Keratinocyte (primary cell): ENCODE measurements around the gene NOX3. TPM values are rescaled to one million over a fixed set of nuclear protein-coding genes. Genes with fewer than 3 reads are reported as not detected.
"Not testable (repeated sequence)": the region's sequence is repeated elsewhere in the genome, so short reads cannot be mapped to it uniquely, and the experiment has no call there.

Experiments
- DNase-seq: peaks from one replicate; pipeline ENCODE4 v3.0.0-alpha.2; 2011; ENCODE audit warnings: low read depth, missing footprints, low spot score
- FAIRE-seq: peaks from 2 replicates; lab custom pipeline; 2011; peaks lifted over from hg19 to GRCh38; lab: Jason Lieb, UNC
- H2AFZ ChIP-seq: 2 replicates; pipeline ENCODE4 v1.6.0; 2012; ENCODE audit warnings: low read length, control low read depth, inconsistent platforms; ENCODE audit not compliant: control insufficient read depth
- H3K27ac ChIP-seq: 2 replicates; pipeline ENCODE4 v1.5.1; 2011; ENCODE audit warnings: low read length; ENCODE audit not compliant: control insufficient read depth, insufficient read depth
- H3K27me3 ChIP-seq: 3 replicates; pipeline ENCODE4 v1.6.0; 2011; ENCODE audit warnings: low read length; ENCODE audit not compliant: control insufficient read depth, insufficient read depth; ENCODE audit errors: extremely low read depth
- H3K36me3 ChIP-seq, 2 experiments: 2 replicates in 1 of 2; 3 replicates in 1 of 2; pipeline ENCODE4 v1.5.1; 2011; ENCODE audit warnings: low read length in 2 of 2, mild to moderate bottlenecking in 1 of 2; ENCODE audit not compliant: control insufficient read depth in 2 of 2, insufficient read depth in 2 of 2; ENCODE audit errors: extremely low read depth in 1 of 2
- H3K4me1 ChIP-seq: 3 replicates; pipeline ENCODE4 v1.5.1; 2011; ENCODE audit warnings: low read length; ENCODE audit not compliant: control insufficient read depth, insufficient read depth; ENCODE audit errors: extremely low read depth
- H3K4me2 ChIP-seq: 3 replicates; pipeline ENCODE4 v1.6.0; 2011; ENCODE audit warnings: low read depth, low read length; ENCODE audit not compliant: control insufficient read depth, insufficient read depth; ENCODE audit errors: extremely low read depth
- H3K4me3 ChIP-seq, 3 experiments: fragments of 200-600 bp in 1 of 3; sonication (generic) in 1 of 3; 2 replicates in 2 of 3; 3 replicates in 1 of 3; pipeline ENCODE4 v1.5.1; 2011 to 2016; ENCODE audit warnings: low read length in 3 of 3, mild to moderate bottlenecking in 3 of 3, control low read depth in 2 of 3, inconsistent platforms in 1 of 3, low read depth in 1 of 3, mixed read lengths in 1 of 3, mixed run types in 1 of 3, moderate library complexity in 1 of 3; ENCODE audit not compliant: control insufficient read depth in 2 of 3, insufficient read depth in 2 of 3; ENCODE audit errors: extremely low read depth in 1 of 3
- H3K79me2 ChIP-seq: 2 replicates; pipeline ENCODE4 v1.6.0; 2012; ENCODE audit warnings: low read length; ENCODE audit not compliant: control insufficient read depth, insufficient read depth
- H3K9ac ChIP-seq: 3 replicates; pipeline ENCODE4 v1.6.0; 2011; ENCODE audit warnings: low read length; ENCODE audit not compliant: control insufficient read depth, insufficient read depth; ENCODE audit errors: extremely low read depth
- H3K9me1 ChIP-seq: 3 replicates; pipeline ENCODE4 v1.6.0; 2011; ENCODE audit warnings: low read length; ENCODE audit not compliant: control insufficient read depth, insufficient read depth; ENCODE audit errors: extremely low read depth
- H3K9me3 ChIP-seq: 2 replicates; pipeline ENCODE4 v1.5.1; 2012; ENCODE audit warnings: low read depth, low read length; ENCODE audit not compliant: control insufficient read depth
- H4K20me1 ChIP-seq: 3 replicates; pipeline ENCODE4 v1.6.0; 2011; ENCODE audit warnings: low read length; ENCODE audit not compliant: control insufficient read depth, insufficient read depth; ENCODE audit errors: extremely low read depth
- EZH2 ChIP-seq: IDR thresholded peaks from one replicate; pipeline ENCODE4 v1.6.1; 2012; ENCODE audit warnings: inconsistent platforms, mild to moderate bottlenecking, low read length, moderate library complexity
- dilution Hi-C: fragments of 300-500 bp; cut with MboI; formaldehyde crosslinking; loops from one replicate; pipeline ENCODE4 v1.7.0; 2020; ENCODE audit warnings: low sequenced_read_pairs; ENCODE audit not compliant: extremely low pct_ligation_motif_present
- polyA plus RNA-seq, 5 experiments: library from polyadenylated mRNA; depleted of rRNA in 3 of 5; stranded (reverse) in 3 of 5; stranded (forward) in 1 of 5; unstranded in 1 of 5; fragments of >200 nt; gene quantifications; 1 replicate in 1 of 5; 2 replicates in 3 of 5; 3 replicates in 1 of 5; pipeline versions ENCODE4 v1.2.1 to v1.2.3, GENCODE V29; 2011 to 2012; ENCODE audit warnings: missing spikeins in 2 of 5, low read depth in 1 of 5, low replicate concordance in 1 of 5
- TF ChIP-seq, protein P1 (sequence below), 3 experiments: IDR thresholded peaks in 1 of 3; conservative IDR thresholded peaks in 1 of 3; optimal IDR thresholded peaks in 1 of 3; 2 replicates in 2 of 3; 3 replicates in 1 of 3; pipeline versions ENCODE3 to v1.5.1; 2011; ENCODE audit warnings: low read length in 3 of 3, mild to moderate bottlenecking in 3 of 3, moderate library complexity in 2 of 3, control low read depth in 1 of 3, inconsistent platforms in 1 of 3; ENCODE audit not compliant: insufficient read depth in 2 of 3; ENCODE audit errors: extremely low read depth in 1 of 3

NOX3 gene
- polyA plus RNA-seq, 1 donor (not counting 4 experiments of a cell fraction or from before 2014, with no cell fraction given): not detected

DNA sequence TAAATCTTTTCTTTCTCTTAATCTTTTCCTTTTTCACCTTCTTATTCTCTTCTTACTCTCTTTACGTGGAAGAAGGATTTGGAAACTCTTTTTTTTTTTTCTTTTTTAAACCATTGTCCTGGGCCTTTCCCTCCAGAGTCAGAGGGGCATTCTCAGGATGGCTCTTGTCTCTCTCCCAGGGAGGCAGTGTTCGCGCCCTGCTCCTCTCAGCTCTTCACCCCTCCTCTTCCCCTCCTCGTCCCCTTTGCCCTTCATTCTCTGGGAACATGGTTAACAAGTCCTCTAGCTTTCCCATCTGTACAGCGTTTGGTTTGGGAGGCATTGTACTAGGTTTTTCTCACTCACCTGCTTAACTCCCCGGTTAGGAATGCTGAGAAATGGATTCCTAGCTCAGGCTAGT, 89.3 kb downstream of the NOX3 start:
- no peak for TF ChIP-seq EZH2
- TF ChIP-seq, protein P1, sequence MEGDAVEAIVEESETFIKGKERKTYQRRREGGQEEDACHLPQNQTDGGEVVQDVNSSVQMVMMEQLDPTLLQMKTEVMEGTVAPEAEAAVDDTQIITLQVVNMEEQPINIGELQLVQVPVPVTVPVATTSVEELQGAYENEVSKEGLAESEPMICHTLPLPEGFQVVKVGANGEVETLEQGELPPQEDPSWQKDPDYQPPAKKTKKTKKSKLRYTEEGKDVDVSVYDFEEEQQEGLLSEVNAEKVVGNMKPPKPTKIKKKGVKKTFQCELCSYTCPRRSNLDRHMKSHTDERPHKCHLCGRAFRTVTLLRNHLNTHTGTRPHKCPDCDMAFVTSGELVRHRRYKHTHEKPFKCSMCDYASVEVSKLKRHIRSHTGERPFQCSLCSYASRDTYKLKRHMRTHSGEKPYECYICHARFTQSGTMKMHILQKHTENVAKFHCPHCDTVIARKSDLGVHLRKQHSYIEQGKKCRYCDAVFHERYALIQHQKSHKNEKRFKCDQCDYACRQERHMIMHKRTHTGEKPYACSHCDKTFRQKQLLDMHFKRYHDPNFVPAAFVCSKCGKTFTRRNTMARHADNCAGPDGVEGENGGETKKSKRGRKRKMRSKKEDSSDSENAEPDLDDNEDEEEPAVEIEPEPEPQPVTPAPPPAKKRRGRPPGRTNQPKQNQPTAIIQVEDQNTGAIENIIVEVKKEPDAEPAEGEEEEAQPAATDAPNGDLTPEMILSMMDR (optimal IDR thresholded peaks at IDR 0.05 in 1 of 3, IDR thresholded peaks at IDR 0.05 in 1 of 3, conservative IDR thresholded peaks at IDR 0.05 in 1 of 3; ENCODE audit: extremely low read depth in 1 of 3, insufficient read depth in 2 of 3, low read length in 3 of 3): no peak
- no peaks in the 10 kb centered on the region for H3K9me1 ChIP-seq
- no peak overlapping the region for H3K27ac ChIP-seq
- no peaks in the 10 kb centered on the region for H3K79me2 ChIP-seq
- H3K9me3 ChIP-seq: no peaks in the 10 kb centered on the region
- H4K20me1 ChIP-seq: no peaks in the 10 kb centered on the region
- H3K4me2 ChIP-seq: no peak overlapping the region
- H3K9ac ChIP-seq: no peak overlapping the region
- no peak overlapping the region for H2AFZ ChIP-seq
- FAIRE-seq (no peak), DNase-seq (no peak)
- H3K4me1 ChIP-seq: no peaks in the 10 kb centered on the region
- H3K27me3 ChIP-seq: no peaks in the 10 kb centered on the region
- no peaks in the 10 kb centered on the region for H3K36me3 ChIP-seq
- H3K4me3 ChIP-seq: no peak overlapping the region
- dilution Hi-C loops: no loop called here

DNA sequence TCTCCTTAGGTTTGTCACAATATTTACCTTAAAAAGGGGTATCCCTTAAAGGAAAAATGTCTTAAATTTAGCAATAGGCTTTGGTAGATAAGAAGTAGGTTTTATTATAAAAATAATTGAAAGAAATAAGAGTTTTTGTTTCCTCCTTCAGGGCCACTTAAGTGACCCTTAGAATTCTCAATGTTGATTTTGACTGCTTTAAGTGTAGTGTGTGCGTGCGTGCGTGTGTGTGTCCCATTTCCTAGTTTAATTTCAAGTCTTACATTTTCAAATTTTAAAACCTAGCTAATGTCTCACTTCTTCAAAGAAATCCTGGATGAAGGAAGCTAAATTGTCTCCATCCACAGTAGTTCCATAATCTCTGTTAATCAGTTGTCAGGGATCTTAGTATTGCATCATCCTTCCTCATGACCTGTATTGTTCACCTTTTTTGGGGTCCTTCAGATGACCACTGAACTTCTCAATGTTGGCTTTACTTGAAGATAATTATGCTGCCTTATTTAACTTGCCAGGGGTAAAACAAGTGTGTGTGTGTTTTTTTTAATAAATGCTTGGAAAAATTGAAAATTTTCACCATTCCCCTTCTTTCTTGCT, 90.7 kb downstream of the NOX3 start:
- FAIRE-seq: no peak
- H3K9me3 ChIP-seq: no peaks in the 10 kb centered on the region
- H3K4me1 ChIP-seq: no peaks in the 10 kb centered on the region
- no peak overlapping the region for H2AFZ ChIP-seq
- no peaks in the 10 kb centered on the region for H3K79me2 ChIP-seq
- TF ChIP-seq, protein P1 (optimal IDR thresholded peaks at IDR 0.05 in 1 of 3, IDR thresholded peaks at IDR 0.05 in 1 of 3, conservative IDR thresholded peaks at IDR 0.05 in 1 of 3; ENCODE audit: extremely low read depth in 1 of 3, insufficient read depth in 2 of 3, low read length in 3 of 3): no peak
- no peak for TF ChIP-seq EZH2
- H3K27ac ChIP-seq: no peak overlapping the region
- H3K9ac ChIP-seq: no peak overlapping the region
- no peaks in the 10 kb centered on the region for H4K20me1 ChIP-seq
- dilution Hi-C loops: no loop called here
- no peak overlapping the region for H3K4me2 ChIP-seq
- H3K27me3 ChIP-seq: no peaks in the 10 kb centered on the region
- H3K9me1 ChIP-seq: no peaks in the 10 kb centered on the region
- H3K36me3 ChIP-seq: no peaks in the 10 kb centered on the region
- no peak for DNase-seq
- no peak overlapping the region for H3K4me3 ChIP-seq

DNA sequence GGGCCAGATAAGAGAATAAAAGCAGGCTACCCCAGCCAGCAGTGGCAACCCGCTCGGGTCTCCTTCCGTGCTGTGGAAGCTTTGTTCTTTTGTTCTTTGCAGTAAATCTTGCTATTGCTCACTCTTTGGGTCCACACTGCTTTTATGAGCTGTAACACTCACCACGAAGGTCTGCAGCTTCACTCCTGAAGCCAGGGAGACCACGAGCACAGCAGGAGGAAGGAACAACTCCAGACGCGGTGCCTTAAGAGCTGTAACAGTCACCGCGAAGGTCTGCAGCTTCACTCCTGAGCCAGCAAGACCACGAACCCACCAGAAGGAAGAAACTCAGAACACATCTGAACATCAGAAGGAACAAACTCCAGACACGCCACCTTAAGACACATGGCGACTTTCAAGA, 91.6 kb downstream of the NOX3 start:
- H3K4me2 ChIP-seq, dilution Hi-C loops, H3K9me3 ChIP-seq, H3K9ac ChIP-seq, H2AFZ ChIP-seq, H3K4me1 ChIP-seq, H3K4me3 ChIP-seq, DNase-seq, H3K27ac ChIP-seq, H3K9me1 ChIP-seq, H4K20me1 ChIP-seq, H3K36me3 ChIP-seq, FAIRE-seq, H3K79me2 ChIP-seq, H3K27me3 ChIP-seq: not testable (repeated sequence)
